ENCODE data around the gene MRPS25. TPM values are rescaled to one million over a fixed set of nuclear protein-coding genes. Genes with fewer than 3 reads are reported as not detected.

The MRPS25 gene
- 13.7 and 20.8 TPM in 2 replicates for total RNA-seq

- peak; percentile 95 to 96 for DNase-seq (ENCODE audit: low read depth in 2 of 2)
Observed at GRCh38 chr3:15064835-15065549, at the start of gene MRPS25. TSS of gene MRPS25 (minus strand) at chr3:15065315. CDS start at chr3:15065194, 121 bp downstream.

- no peak for DNase-seq (ENCODE audit: low read depth in 2 of 2)
Observed at GRCh38 chr3:15113884-15114283, 48.8 kb upstream of the MRPS25 start.

GRCh38 chr3:15113471-15113870 lies 48.4 kb upstream of the MRPS25 start:
- DNase-seq (ENCODE audit: low read depth in 2 of 2) = no peak

- no peak for DNase-seq (ENCODE audit: low read depth in 2 of 2)
Observed at GRCh38 chr3:15112011-15112410, 46.9 kb upstream of the MRPS25 start.

GRCh38 chr3:15110206-15110605 lies 45.1 kb upstream of the MRPS25 start:
- DNase-seq (ENCODE audit: low read depth in 2 of 2) = peak in 1 of 2 donors; percentile 23

- no peak for DNase-seq (ENCODE audit: low read depth in 2 of 2)
Observed at GRCh38 chr3:15108869-15109268, 43.8 kb upstream of the MRPS25 start.

- peak; percentile 83 to 88 for DNase-seq (ENCODE audit: low read depth in 2 of 2)
Observed at GRCh38 chr3:15108082-15108545, 43.0 kb upstream of the MRPS25 start.

GRCh38 chr3:15107075-15107947 lies 42.2 kb upstream of the MRPS25 start:
- DNase-seq (ENCODE audit: low read depth in 2 of 2) = peak in 1 of 2 donors; percentile 19

GRCh38 chr3:15102836-15103235 lies 37.7 kb upstream of the MRPS25 start:
- no peak for DNase-seq (ENCODE audit: low read depth in 2 of 2)

GRCh38 chr3:15102256-15102655 lies 37.1 kb upstream of the MRPS25 start:
- DNase-seq (ENCODE audit: low read depth in 2 of 2) = no peak

- DNase-seq (ENCODE audit: low read depth in 2 of 2) = peak in 1 of 2 donors; percentile 15
Observed at GRCh38 chr3:15099364-15100098, 34.4 kb upstream of the MRPS25 start.

- DNase-seq (ENCODE audit: low read depth in 2 of 2) = peak; percentile 96
Observed at GRCh38 chr3:15098503-15099363, 33.6 kb upstream of the MRPS25 start, which contains the start of gene RBSN. TSS of gene RBSN (minus strand) at chr3:15099148. CDS start at chr3:15096120, 3,028 bp downstream.

GRCh38 chr3:15097891-15098290 lies 32.8 kb upstream of the MRPS25 start:
- no peak for DNase-seq (ENCODE audit: low read depth in 2 of 2)

- DNase-seq (ENCODE audit: low read depth in 2 of 2) = no peak
Observed at GRCh38 chr3:15096046-15096445, 30.9 kb upstream of the MRPS25 start.

- DNase-seq (ENCODE audit: low read depth in 2 of 2) = no peak
Observed at GRCh38 chr3:15094187-15094875, 29.2 kb upstream of the MRPS25 start.

GRCh38 chr3:15092686-15093085 lies 27.6 kb upstream of the MRPS25 start:
- no peak for DNase-seq (ENCODE audit: low read depth in 2 of 2)

- DNase-seq (ENCODE audit: low read depth in 2 of 2) = no peak
Observed at GRCh38 chr3:15091575-15091974, 26.5 kb upstream of the MRPS25 start.

- no peak for DNase-seq (ENCODE audit: low read depth in 2 of 2)
Observed at GRCh38 chr3:15089201-15089600, 24.1 kb upstream of the MRPS25 start.

GRCh38 chr3:15086699-15087098 lies 21.6 kb upstream of the MRPS25 start:
- DNase-seq (ENCODE audit: low read depth in 2 of 2) = no peak

GRCh38 chr3:15086263-15086662 lies 21.1 kb upstream of the MRPS25 start:
- no peak for DNase-seq (ENCODE audit: low read depth in 2 of 2)
